ENCODE measurements around the gene SURF6.
"Not testable (repeated sequence)": the region's sequence is repeated elsewhere in the genome, so short reads cannot be mapped to it uniquely, and the experiment has no call there.

Gene SURF6

DNA sequence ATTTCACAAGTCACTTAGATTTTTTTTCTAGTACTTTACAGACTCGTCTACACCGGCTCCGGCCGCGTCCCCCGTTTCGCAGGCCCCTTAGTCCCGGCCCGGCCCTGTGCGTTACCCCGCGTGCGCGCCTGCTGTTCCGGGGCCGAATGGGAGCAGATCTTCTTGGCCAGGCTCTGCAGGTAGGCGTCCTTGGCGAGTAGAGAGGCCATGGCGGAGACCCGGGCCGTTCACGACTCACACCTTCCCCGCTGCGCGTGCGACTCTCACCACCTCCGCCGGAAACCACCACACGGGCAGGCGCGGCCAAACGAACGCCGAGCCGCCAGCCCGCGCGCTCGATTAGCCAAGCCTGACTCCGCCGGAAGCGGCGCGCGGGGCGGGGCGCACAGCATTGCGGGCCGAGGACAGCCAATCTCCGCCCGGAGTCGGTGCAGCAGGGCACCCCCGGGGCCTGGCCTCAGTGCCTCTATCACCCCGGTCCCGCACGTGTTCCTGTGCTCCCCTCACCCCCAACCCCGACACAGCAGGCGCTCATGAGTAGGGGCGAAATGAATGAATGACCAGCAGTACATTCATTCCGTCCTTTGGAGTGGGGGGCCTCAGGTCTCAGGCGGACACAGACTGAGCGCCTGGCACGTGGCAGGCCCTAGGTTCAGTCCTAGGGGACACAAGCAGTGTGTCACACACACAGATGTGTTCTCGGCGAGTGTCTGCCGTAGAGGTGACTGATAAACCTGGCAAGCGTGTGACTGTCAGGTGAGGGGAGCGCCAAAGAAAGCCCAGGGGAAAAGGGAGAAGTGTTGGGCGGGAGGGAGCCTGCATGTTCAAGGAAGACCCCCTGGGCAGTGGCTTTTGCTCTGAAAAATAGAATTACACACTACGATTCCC, at the start of gene SURF6:
SURF6 (minus strand) TSS at position 265 of the 888 bp plus-strand sequence; CDS start at position 209, 56 bp downstream.
- DNase-seq = peak; percentile 86

- no peak for DNase-seq
These were observed 49.5 kb upstream of the SURF6 start for GRCh38 chr9:133385452-133385851.

- no peak for DNase-seq
These were observed 48.8 kb upstream of the SURF6 start for GRCh38 chr9:133384736-133385321.

- no peak for DNase-seq
These were observed 47.5 kb upstream of the SURF6 start for GRCh38 chr9:133383438-133383837.

GRCh38 chr9:133382507-133383141, 46.6 kb upstream of the SURF6 start:
- DNase-seq = no peak

GRCh38 chr9:133380734-133381133, 44.7 kb upstream of the SURF6 start:
- no peak for DNase-seq

DNA sequence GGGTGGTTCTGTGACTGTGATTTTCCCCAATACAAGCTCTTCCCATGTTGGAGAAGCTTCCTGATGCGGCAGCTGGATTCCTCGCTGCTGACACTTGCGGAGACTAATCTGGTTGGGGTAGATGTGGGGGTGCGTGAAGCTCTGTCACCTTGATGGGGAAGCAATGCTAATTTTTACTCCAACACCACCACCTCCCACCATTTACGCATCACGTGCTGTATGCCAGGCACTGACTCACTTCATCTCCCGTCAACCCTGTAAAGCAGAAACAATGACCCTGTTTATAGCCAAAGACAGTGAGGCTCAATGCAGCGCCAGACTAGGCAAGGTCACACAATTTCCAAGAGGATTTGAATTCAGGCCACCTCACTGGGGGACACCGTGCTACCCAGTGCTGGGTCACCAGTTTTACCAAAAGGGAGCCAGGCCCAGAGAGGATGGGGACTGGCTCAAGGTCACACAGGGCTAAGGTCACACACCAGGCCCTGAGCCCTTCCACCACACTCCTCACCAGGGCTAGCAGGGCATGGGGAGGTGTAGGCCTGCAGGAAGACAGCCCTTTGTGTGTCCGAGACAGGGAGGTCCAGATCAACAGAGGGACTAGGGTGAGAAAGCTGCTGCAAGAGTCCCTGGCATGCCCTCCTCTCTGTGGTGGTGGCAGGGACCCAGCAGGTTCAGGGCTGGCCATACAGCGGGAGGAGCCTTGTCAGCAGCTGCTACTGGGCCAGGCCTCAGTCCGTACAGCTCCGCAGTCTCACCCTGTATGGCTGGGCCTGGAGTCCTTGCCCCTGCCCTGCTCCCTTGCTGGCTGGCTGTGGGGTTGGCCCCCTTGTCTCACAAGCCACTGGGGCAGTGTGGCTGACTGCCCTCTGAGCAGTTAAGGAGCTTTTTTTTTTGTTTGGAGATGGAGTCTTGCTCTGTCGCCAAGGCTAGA, 43.4 kb upstream of the SURF6 start:
- DNase-seq = no peak

GRCh38 chr9:133378408-133378962, 42.5 kb upstream of the SURF6 start:
- DNase-seq = no peak

DNA sequence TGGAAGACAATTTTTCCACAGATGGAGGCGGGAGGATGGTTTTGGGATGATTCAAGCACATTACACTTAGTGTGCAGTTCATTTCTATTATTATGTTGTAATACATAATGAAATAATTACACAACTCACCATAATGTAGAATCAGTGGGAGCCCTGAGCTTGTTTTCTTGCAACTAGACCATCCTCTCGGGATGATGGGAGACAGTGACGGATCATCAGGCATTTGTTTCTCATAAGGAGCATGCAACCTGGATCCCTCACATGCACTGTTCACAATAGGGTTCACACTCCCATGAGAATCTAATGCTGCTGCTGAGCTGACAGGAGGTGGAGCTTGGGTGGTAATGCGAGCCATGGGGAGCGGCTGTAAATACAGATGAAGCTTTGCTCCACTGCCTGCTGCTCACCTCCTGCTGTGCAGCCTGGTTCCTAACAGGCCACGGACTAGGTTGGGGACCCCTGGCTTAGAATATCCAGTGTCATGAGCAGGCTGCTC, 41.8 kb upstream of the SURF6 start:
- DNase-seq = no peak

- DNase-seq = not testable (repeated sequence)
These were observed 41.3 kb upstream of the SURF6 start for GRCh38 chr9:133377280-133377679.

DNA sequence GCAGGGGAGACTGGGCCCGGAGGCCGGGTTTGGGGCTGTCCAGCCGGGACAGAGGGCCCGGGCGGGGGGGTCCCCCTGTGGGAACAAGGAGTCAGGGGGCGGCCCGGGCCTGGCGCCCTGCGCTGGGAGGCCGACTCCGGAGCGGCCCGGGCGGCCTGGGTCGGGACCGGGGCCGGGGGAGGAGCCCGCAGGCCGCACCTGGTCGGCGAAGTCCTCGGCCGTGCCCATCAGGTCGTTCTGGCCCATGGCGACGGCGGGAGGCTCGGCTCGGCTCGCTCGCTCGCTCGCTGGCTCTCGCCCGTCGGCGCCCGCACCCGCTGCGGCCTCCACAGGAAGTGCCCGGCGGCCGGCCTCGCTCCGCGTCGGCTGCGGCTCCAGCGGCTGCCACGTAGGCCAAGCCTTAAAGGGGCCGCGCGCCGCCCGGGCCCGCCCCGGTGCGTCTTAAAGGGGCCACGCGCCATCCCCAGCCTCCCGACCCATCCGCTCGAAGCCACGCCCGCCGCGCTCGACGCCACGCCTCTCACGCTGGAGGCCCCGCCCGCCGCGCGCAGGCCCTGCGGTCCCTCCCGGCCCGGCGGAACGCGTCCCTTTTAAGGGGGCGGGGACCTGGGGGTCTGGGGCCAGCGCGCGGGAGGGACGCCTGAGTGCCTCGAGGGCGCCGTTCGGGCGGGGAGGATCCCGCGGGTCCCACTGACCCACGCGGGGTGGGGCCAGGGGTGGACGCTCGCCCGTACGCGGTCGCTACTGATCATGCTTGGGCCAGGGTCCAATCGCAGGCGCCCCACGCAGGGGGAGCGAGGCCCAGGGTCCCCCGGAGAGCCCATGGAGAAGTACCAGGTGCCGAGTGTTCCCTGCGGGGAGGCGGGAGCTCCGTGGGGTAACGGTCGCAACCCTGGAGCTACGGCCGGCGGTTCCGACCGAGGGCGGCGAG, 40.0 kb upstream of the SURF6 start, which contains the start of the genes STKLD1 and SURF4:
STKLD1 (plus strand) TSS at position 643 of the 931 bp plus-strand sequence; CDS start at position 751, 108 bp downstream.
SURF4 (minus strand) TSS at position 337 of the 931 bp plus-strand sequence; CDS start at position 246, 91 bp downstream.
- DNase-seq = peak; percentile 94

- peak; percentile 10 for DNase-seq
These were observed 39.2 kb upstream of the SURF6 start for GRCh38 chr9:133375116-133375723.

DNA sequence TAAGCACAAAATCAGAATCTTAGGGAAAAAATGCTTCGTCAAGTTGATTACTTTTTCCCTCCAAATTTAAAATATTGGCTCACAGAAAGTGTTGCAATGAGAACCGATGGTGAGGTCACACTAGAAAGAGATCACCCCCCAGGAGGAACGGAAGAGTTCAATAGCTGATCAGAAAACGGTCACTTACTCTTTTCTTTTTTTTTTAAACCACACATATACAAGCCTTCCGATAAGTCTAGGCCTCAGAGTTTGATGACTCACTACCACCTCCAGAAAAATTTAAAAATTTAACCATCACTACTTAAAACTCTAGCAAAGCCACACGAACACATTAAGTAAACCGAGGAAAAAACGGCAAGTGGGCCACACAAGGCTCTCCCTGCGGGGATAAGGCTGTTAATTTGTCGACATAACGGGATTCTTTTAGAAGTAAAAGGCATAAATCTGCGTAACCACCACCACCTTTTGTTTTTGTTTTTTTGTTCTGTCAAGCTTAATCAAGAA, 38.7 kb upstream of the SURF6 start:
- no peak for DNase-seq

DNA sequence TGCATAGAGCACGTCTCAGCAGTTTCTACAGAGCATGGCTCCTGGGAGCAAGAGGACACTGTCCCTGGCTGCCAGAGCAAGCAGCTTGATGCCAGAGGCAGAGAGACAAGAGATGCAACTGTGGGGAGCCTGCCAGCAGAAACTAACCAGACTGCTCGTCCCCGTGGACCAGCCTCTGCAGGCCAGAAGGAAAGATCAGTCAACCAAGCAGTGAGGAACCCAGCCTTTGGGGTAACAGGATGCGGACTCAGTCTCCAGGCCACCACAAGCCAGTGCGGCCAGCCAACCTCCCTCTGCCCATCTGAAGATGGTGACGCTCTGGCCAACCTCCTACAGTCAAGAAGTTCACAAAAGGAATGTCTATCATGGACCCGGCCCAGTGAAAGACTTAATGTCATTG, 36.2 kb upstream of the SURF6 start:
- no peak for DNase-seq

- no peak for DNase-seq
These were observed 35.3 kb upstream of the SURF6 start for GRCh38 chr9:133371261-133371711.

DNA sequence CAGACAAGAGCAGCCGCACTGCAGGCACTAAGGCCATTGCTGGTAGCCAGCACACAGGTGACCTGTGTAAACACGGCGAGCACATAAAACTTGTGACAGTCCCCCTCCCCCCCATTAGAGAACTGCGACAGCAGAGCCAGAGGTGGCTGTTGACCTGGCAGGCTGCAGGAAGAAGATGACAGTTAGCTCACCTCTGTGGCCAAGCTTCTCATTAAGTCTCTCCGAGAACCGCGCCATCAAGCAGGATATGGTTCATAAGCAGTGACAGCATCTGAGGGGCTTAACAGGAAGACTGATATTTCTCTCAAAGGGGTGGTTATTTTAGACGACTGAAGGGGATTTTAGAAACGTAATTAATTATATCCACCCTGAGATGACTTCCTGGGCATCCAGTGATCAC, 34.7 kb upstream of the SURF6 start:
- no peak for DNase-seq

- no peak for DNase-seq
These were observed 33.9 kb upstream of the SURF6 start for GRCh38 chr9:133369933-133370332.

GRCh38 chr9:133369422-133369821, 33.4 kb upstream of the SURF6 start:
- no peak for DNase-seq

DNA sequence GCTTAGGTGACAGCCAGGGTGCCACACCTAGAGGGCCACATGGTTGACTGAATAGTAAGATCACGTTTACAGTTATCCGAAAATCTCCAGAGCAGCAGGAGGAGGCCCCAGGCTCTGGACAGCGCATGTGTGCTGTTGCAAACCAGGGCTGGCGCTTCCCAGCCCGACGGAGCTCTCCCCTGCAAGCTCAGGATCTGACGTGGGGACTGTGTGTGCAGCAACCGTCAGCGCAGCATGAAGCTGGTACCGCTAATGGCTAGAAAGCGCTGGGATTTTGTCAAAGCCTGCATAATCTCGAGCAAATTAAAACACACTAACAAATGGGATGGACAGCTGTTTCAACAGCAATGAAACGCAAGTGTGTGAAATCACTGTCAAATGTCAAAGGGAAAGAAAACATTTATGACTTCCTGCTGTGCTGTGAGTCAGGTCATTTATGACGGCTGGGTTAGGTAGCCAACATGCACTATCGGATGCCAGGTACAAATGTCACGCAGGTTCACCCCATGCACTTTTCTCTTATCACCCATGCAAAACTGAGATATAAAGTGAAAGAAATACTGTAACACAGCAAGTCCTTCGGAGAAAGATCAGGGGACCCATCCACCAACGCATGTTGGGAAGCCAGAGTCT, 32.4 kb upstream of the SURF6 start:
- peak; percentile 72 for DNase-seq
